Endodermal cell (in vitro differentiated cells): Measurements from ENCODE around the gene NLRP9. TPM values are rescaled to one million over a fixed set of nuclear protein-coding genes. Genes with fewer than 3 reads are reported as not detected.

ENCODE experiments used
- DNase-seq: peaks from one replicate; pipeline ENCODE4 v3.0.0-alpha.2; 2017
- H3K27ac ChIP-seq: 2 replicates; pipeline ENCODE4 v1.5.1; 2013; ENCODE audit warnings: mild to moderate bottlenecking, low read depth, low read length, moderate library complexity
- H3K27me3 ChIP-seq: 2 replicates; pipeline ENCODE4 v1.6.1; 2013; ENCODE audit warnings: mild to moderate bottlenecking, low read length, moderate library complexity; ENCODE audit not compliant: insufficient read depth, control insufficient read depth, poor library complexity, severe bottlenecking
- H3K36me3 ChIP-seq: 2 replicates; pipeline ENCODE4 v1.7.0; 2013; ENCODE audit warnings: mild to moderate bottlenecking, low read length, moderate library complexity; ENCODE audit not compliant: control insufficient read depth, insufficient read depth
- H3K4me1 ChIP-seq: one replicate; pipeline ENCODE4 v1.7.0; 2013; ENCODE audit warnings: low read length; ENCODE audit not compliant: control insufficient read depth, insufficient read depth
- H3K4me3 ChIP-seq: 2 replicates; pipeline ENCODE4 v1.5.1; 2013; ENCODE audit warnings: mild to moderate bottlenecking, low read length, moderate library complexity
- H3K9ac ChIP-seq: 2 replicates; pipeline ENCODE4 v1.6.1; 2013; ENCODE audit warnings: mild to moderate bottlenecking, low read length, moderate library complexity; ENCODE audit not compliant: poor library complexity, severe bottlenecking; ENCODE audit errors: extremely low read depth
- H3K9me3 ChIP-seq: 2 replicates; pipeline ENCODE4 v1.6.1; 2013; ENCODE audit warnings: mild to moderate bottlenecking, low read length, moderate library complexity; ENCODE audit not compliant: control insufficient read depth
- H3K27ac Mint-ChIP-seq: 2 replicates; pipeline ENCODE4 v1.8.0; 2020; ENCODE audit warnings: mixed read lengths
- H3K27me3 Mint-ChIP-seq: 2 replicates; pipeline ENCODE4 v1.8.0; 2021; ENCODE audit warnings: mild to moderate bottlenecking, mixed read lengths; ENCODE audit not compliant: insufficient read depth
- H3K36me3 Mint-ChIP-seq: 2 replicates; pipeline ENCODE4 v1.8.0; 2020; ENCODE audit warnings: low read depth, mixed read lengths
- H3K4me1 Mint-ChIP-seq: 2 replicates; pipeline ENCODE4 v1.8.0; 2020; ENCODE audit warnings: mixed read lengths
- H3K4me3 Mint-ChIP-seq: 2 replicates; pipeline ENCODE4 v1.8.0; 2020; ENCODE audit warnings: mild to moderate bottlenecking, moderate library complexity, mixed read lengths
- H3K9me3 Mint-ChIP-seq: 2 replicates; pipeline ENCODE4 v1.8.0; 2020; ENCODE audit warnings: mild to moderate bottlenecking, mixed read lengths
- WGBS, 2 experiments: methylation state at CpG; one replicate each; pipeline versions ENCODE4 v1.1.5 to v1.1.7; 2013; ENCODE audit warnings: missing lambda C conversion rate in 2 of 2, mixed read lengths in 1 of 2; ENCODE audit not compliant: insufficient coverage in 1 of 2, insufficient read length in 1 of 2; 5-methylcytosine and 5-hydroxymethylcytosine counted together
- total RNA-seq, 2 donors: library from RNA; stranded (reverse); fragmentation: NEBNext Ultra II Directional in 1 of 2; extraction: Animal tissue kit (Norgen Biotek cat#: 25700) in 1 of 2; gene quantifications; 2 replicates in 1 of 2; 3 replicates in 1 of 2; pipeline ENCODE4 v1.2.1, GENCODE V29; 2021
- TF ChIP-seq, protein P1 (sequence below): fragments of 200-600 bp; sonication (generic); conservative IDR thresholded peaks from 2 replicates; pipeline ENCODE4 v1.5.0; 2021; ENCODE audit warnings: antibody characterized with exemption, mild to moderate bottlenecking

The NLRP9 gene
- total RNA-seq, 2 donors from 2014 or later: not detected

DNA sequence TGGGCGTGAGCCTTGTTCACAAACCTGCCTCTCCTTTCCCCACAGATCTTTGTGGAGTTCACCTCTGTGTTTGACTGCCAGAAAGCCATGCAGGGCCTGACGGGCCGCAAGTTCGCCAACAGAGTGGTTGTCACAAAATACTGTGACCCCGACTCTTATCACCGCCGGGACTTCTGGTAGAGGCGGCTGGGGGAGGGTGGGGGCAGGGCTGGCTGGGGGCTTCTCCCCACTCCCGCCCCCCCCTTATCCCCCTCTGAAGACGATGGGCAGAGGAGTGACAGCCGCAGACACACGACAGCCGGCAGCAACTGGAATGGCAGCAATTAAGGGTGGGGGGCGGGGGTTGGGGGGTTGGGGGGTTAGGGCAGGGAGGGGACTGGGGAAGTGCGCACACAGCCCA lies 64.3 kb downstream of the NLRP9 start:
- no peaks in the 10 kb centered on the region for H3K9me3 ChIP-seq
- peaks cover 3% of the 10 kb centered on the region for H3K4me1 ChIP-seq
- H3K27me3 ChIP-seq: no peaks in the 10 kb centered on the region
- H3K4me3 Mint-ChIP-seq: peak overlapping the region; percentile 90
- H3K27ac Mint-ChIP-seq: peak overlapping the region; percentile 92
- no peaks in the 10 kb centered on the region for H3K27me3 Mint-ChIP-seq
- H3K36me3 Mint-ChIP-seq: peaks cover 58% of the 10 kb centered on the region
- H3K9me3 Mint-ChIP-seq: no peaks in the 10 kb centered on the region
- no peak for DNase-seq
- H3K4me3 ChIP-seq: no peak overlapping the region
- TF ChIP-seq, protein P1, sequence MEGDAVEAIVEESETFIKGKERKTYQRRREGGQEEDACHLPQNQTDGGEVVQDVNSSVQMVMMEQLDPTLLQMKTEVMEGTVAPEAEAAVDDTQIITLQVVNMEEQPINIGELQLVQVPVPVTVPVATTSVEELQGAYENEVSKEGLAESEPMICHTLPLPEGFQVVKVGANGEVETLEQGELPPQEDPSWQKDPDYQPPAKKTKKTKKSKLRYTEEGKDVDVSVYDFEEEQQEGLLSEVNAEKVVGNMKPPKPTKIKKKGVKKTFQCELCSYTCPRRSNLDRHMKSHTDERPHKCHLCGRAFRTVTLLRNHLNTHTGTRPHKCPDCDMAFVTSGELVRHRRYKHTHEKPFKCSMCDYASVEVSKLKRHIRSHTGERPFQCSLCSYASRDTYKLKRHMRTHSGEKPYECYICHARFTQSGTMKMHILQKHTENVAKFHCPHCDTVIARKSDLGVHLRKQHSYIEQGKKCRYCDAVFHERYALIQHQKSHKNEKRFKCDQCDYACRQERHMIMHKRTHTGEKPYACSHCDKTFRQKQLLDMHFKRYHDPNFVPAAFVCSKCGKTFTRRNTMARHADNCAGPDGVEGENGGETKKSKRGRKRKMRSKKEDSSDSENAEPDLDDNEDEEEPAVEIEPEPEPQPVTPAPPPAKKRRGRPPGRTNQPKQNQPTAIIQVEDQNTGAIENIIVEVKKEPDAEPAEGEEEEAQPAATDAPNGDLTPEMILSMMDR: no peak
- no peak overlapping the region for H3K9ac ChIP-seq
- H3K36me3 ChIP-seq: peaks cover 41% of the 10 kb centered on the region
- H3K27ac ChIP-seq: no peak overlapping the region
- 96 to 100% methylated on average over 6 to 7 of the region's 15 CpGs for WGBS, 2 experiments
- H3K4me1 Mint-ChIP-seq: peaks cover 37% of the 10 kb centered on the region

DNA sequence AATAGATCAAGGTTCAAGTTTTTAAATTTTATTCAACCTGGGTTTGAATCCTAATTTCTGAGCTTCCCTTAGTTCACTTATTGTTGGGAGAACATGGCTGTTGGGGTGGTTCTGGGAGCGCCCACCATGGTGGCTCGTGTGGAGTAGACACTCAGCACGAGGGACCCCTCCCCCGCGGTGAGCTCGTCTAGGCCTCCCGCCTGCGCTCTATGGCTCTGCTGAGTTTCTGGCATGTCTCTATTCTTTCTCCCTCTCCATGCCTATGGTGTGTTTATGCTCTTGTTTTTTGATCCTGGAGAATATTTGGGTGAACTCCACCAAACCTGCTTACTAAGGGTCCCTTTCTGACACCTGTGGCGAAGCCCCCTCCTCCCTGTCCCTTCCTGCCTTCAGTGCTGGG lies 64.7 kb downstream of the NLRP9 start:
- no peak for DNase-seq
- H3K4me3 Mint-ChIP-seq: peak overlapping the region; percentile 90
- Histone ChIP-seq H3K27me3 (no peaks in the 10 kb centered on the region), H3K4me3 (no peak overlapping the region), H3K27ac (no peak overlapping the region), H3K9me3 (no peaks in the 10 kb centered on the region), H3K4me1 (peaks cover 3% of the 10 kb centered on the region), H3K36me3 (peaks cover 41% of the 10 kb centered on the region), H3K9ac (no peak overlapping the region)
- TF ChIP-seq, protein P1: no peak
- WGBS, 2 experiments: 82 to 92% methylated on average over 3 to 9 of the region's 9 CpGs
- H3K27me3 Mint-ChIP-seq: no peaks in the 10 kb centered on the region
- H3K4me1 Mint-ChIP-seq: peaks cover 37% of the 10 kb centered on the region
- peak overlapping the region; percentile 92 for H3K27ac Mint-ChIP-seq
- peaks cover 54% of the 10 kb centered on the region for H3K36me3 Mint-ChIP-seq
- no peaks in the 10 kb centered on the region for H3K9me3 Mint-ChIP-seq

DNA sequence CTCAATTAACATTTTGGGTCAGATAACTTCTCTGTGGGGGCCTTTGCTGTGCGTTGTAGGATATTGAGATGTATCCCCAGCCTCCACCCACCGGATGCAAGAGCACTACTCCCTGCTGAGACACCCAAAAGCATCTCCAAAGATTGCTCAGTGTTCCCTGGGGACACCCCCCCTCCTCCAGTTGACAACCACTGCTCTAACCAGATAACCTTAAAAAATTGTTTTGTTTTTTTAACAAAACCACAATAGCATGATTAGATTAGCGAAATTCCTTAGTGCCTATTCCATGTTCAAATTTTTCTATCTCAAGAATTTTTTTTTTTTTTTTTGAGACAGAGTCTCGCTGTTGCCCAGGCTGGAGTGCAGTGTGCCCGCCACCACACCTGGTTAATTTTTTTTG lies 65.8 kb downstream of the NLRP9 start:
- WGBS, 2 experiments: 98 to 100% methylated on average over 1 to 5 of the region's 5 CpGs

More for the DNA sequence above, 65.8 kb downstream of the NLRP9 start:
- Histone ChIP-seq H3K27ac (no peak overlapping the region), H3K4me3 (no peak overlapping the region), H3K36me3 (peaks cover 43% of the 10 kb centered on the region), H3K27me3 (no peaks in the 10 kb centered on the region), H3K9ac (no peak overlapping the region), H3K4me1 (peaks cover 3% of the 10 kb centered on the region), H3K9me3 (no peaks in the 10 kb centered on the region)
- Mint-ChIP-seq H3K27me3 (no peaks in the 10 kb centered on the region), H3K9me3 (no peaks in the 10 kb centered on the region), H3K27ac (peak overlapping the region; percentile 66), H3K4me1 (peaks cover 32% of the 10 kb centered on the region), H3K4me3 (no peak overlapping the region), H3K36me3 (peaks cover 54% of the 10 kb centered on the region)
- DNase-seq: no peak
- TF ChIP-seq, protein P1: no peak
